Right atrium auricular region (tissue), 2 donors: ENCODE results near the gene WFDC2. TPM values are rescaled to one million over a fixed set of nuclear protein-coding genes. Genes with fewer than 3 reads are reported as not detected.

Source experiments
- DNase-seq: peaks from one replicate; pipeline ENCODE4 v3.0.0-alpha.2; 2019; ENCODE audit warnings: low spot score
- H3K27ac ChIP-seq, 2 donors: fragments of 200-600 bp; sonication (generic); 1 replicate in 1 of 2; 2 replicates in 1 of 2; pipeline ENCODE4 v1.5.1; 2016 to 2019
- H3K27me3 ChIP-seq, 2 donors: fragments of 200-600 bp; sonication (generic); one replicate each; pipeline versions ENCODE4 v1.5.1 to v1.6.0; 2017 to 2019
- H3K36me3 ChIP-seq: fragments of 200-600 bp; sonication (generic); one replicate; pipeline ENCODE4 v1.5.1; 2016
- H3K4me1 ChIP-seq, 2 donors: fragments of 200-600 bp; sonication (generic); one replicate each; pipeline versions ENCODE4 v1.5.1 to v1.6.0; 2017 to 2019
- H3K4me3 ChIP-seq, 2 donors: fragments of 200-600 bp; sonication (generic); 1 replicate in 1 of 2; 2 replicates in 1 of 2; pipeline ENCODE4 v1.5.1; 2017 to 2019; ENCODE audit warnings: mild to moderate bottlenecking in 1 of 2, moderate library complexity in 1 of 2
- H3K9me3 ChIP-seq, 2 donors: fragments of 200-600 bp; sonication (generic); one replicate each; pipeline ENCODE4 v1.5.1; 2019
- CTCF ChIP-seq, 2 donors: fragments of 200-600 bp; sonication (generic); IDR thresholded peaks; one replicate each; pipeline ENCODE4 v1.5.1; 2019; ENCODE audit warnings: antibody characterized with exemption in 2 of 2
- total RNA-seq, 2 donors: library from RNA; depleted of rRNA; stranded (reverse); fragments of >200 nt; gene quantifications; one replicate each; pipeline ENCODE4 v1.1.0, GENCODE V29; 2016

WFDC2 gene
- total RNA-seq, 2 donors from 2014 or later, result 12.4 TPM; not detected in 1

GRCh38 chr20:45427236-45428149, 42.1 kb upstream of the WFDC2 start:
- no peaks in the 10 kb centered on the region for H3K27me3 ChIP-seq
- no peak overlapping the region for H3K4me3 ChIP-seq
- H3K27ac ChIP-seq, result peak overlapping the region in 1 of 2 donors; percentile 10
- H3K9me3 ChIP-seq, result no peaks in the 10 kb centered on the region
- peaks cover 34% of the 10 kb centered on the region for H3K36me3 ChIP-seq
- peaks cover 0 to 4% of the 10 kb centered on the region in 2 donors for H3K4me1 ChIP-seq
- no peak for TF ChIP-seq CTCF (IDR thresholded peaks at IDR 0.05)
- no peak for DNase-seq

- peaks cover 0 to 4% of the 10 kb centered on the region in 2 donors for H3K4me1 ChIP-seq
- no peaks in the 10 kb centered on the region for H3K27me3 ChIP-seq
- no peak for DNase-seq
- no peak for TF ChIP-seq CTCF (IDR thresholded peaks at IDR 0.05)
- H3K4me3 ChIP-seq, result no peak overlapping the region
- no peak overlapping the region for H3K27ac ChIP-seq
- peaks cover 14% of the 10 kb centered on the region for H3K36me3 ChIP-seq
- no peaks in the 10 kb centered on the region for H3K9me3 ChIP-seq
Observed at GRCh38 chr20:45429618-45430017, 39.9 kb upstream of the WFDC2 start.

DNA sequence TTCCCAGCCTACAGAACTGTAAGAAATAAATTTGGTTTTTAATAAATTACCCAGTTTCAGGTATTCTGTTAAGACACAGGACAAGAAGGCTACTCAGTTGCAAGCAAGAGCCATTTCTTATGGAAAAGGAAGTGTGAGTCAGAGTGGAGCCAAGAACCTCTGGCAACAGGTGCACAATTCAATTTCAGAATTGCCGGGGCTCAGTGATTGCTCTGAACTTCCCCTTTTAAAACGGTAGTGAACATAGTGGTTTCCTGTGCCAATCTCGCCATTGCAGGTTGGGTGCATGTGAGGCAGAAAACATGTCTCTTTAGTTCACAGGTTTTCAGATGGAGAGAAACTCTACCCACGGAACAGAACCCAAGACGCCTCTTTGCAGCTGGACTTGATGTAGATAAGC, 37.3 kb upstream of the WFDC2 start:
- no peak for DNase-seq
- Histone ChIP-seq H3K27ac (no peak overlapping the region), H3K4me3 (no peak overlapping the region), H3K27me3 (no peaks in the 10 kb centered on the region), H3K36me3 (no peaks in the 10 kb centered on the region), H3K4me1 (peaks cover 0 to 2% of the 10 kb centered on the region in 2 donors), H3K9me3 (no peaks in the 10 kb centered on the region)
- no peak for TF ChIP-seq CTCF (IDR thresholded peaks at IDR 0.05)

DNA sequence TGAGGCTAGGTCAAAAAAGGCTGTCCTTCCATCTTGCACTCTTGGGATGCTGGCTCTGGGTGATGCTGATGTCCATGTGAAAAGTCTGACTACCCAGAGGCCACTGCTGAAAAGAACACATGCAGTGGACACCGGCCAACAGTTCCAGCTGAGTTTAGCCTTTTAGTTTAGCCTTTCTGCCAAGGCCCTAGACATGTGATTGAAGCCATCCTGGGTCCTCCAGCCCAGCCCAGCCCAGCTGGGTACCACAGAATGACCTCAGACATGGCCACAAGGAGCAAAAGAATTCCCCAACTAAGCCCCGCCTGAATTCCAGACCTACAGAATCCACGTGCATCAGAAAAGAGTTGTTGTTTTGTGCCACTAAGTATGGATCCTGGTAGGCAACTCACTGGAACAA, 36.2 kb upstream of the WFDC2 start:
- peak overlapping the region; percentile 52 to 61 for H3K27ac ChIP-seq
- DNase-seq, result peak; percentile 67
- H3K9me3 ChIP-seq, result no peaks in the 10 kb centered on the region
- no peaks in the 10 kb centered on the region for H3K4me1 ChIP-seq
- H3K4me3 ChIP-seq, result no peak overlapping the region
- H3K36me3 ChIP-seq, result no peaks in the 10 kb centered on the region
- no peak for TF ChIP-seq CTCF (IDR thresholded peaks at IDR 0.05)
- no peaks in the 10 kb centered on the region for H3K27me3 ChIP-seq

DNA sequence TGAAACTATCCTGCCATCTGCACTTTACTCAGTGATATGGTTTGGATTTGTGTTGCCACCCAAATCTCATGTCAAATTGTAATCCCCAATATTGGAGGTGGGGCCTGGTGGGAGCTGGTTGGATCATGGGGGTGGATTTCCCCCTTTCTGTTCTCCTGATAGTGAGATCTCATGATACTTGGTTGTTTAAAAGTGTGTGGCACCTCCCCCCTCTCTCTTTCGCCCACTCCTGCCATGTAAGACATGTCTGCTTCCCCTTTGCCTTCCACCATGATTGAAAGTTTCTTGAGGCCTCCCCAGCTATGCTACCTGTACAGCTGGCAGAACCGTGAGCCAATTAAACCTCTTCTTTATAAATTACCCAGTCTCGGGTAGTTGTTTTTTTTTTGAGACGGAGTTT, 35.6 kb upstream of the WFDC2 start:
- H3K36me3 ChIP-seq, result no peaks in the 10 kb centered on the region
- peak overlapping the region; percentile 52 to 61 for H3K27ac ChIP-seq
- H3K4me3 ChIP-seq, result no peak overlapping the region
- H3K27me3 ChIP-seq, result no peaks in the 10 kb centered on the region
- H3K9me3 ChIP-seq, result no peaks in the 10 kb centered on the region
- no peak for TF ChIP-seq CTCF (IDR thresholded peaks at IDR 0.05)
- DNase-seq, result no peak
- no peaks in the 10 kb centered on the region for H3K4me1 ChIP-seq
